HG03025 (cell line): ENCODE measurements around the gene TUBGCP2.

ENCODE experiments used
- ATAC-seq: cut with Tn5 transposase; IDR thresholded peaks from one replicate; pipeline ENCODE4 v1.9.1; 2021; ENCODE audit warnings: mild to moderate bottlenecking, moderate library complexity; ENCODE audit not compliant: unreplicated experiment, low FRiP score

TUBGCP2 gene

GRCh38 chr10:133308421-133309099, at the start of gene TUBGCP2, which contains the start of gene ZNF511:
TSS of gene TUBGCP2 (minus strand) at chr10:133308872. CDS start at chr10:133302941, 5,931 bp downstream.
TSS of gene ZNF511 (plus strand) at chr10:133308914. CDS start at chr10:133308944, 30 bp downstream.
- ATAC-seq: peak; percentile 73

- ATAC-seq: peak; percentile 65
Measured at GRCh38 chr10:133357285-133358161, 48.9 kb upstream of the TUBGCP2 start, which contains the start of gene FUOM. TSS of gene FUOM (minus strand) at chr10:133358019. CDS start at chr10:133358007, 12 bp downstream.

- ATAC-seq: peak; percentile 2
Measured at GRCh38 chr10:133356549-133357284, 48.0 kb upstream of the TUBGCP2 start.

- no peak for ATAC-seq
Measured at GRCh38 chr10:133355991-133356390, 47.3 kb upstream of the TUBGCP2 start.

GRCh38 chr10:133355266-133355665, 46.6 kb upstream of the TUBGCP2 start:
- ATAC-seq: no peak

GRCh38 chr10:133354672-133355240, 46.1 kb upstream of the TUBGCP2 start:
- no peak for ATAC-seq

GRCh38 chr10:133353988-133354605, 45.4 kb upstream of the TUBGCP2 start:
- ATAC-seq: no peak

GRCh38 chr10:133353202-133353959, 44.7 kb upstream of the TUBGCP2 start:
- no peak for ATAC-seq

GRCh38 chr10:133351408-133352318, 43.0 kb upstream of the TUBGCP2 start:
- no peak for ATAC-seq

- no peak for ATAC-seq
Measured at GRCh38 chr10:133350950-133351329, 42.3 kb upstream of the TUBGCP2 start.

GRCh38 chr10:133350283-133350949, 41.7 kb upstream of the TUBGCP2 start:
- ATAC-seq: no peak

GRCh38 chr10:133349577-133350011, 40.9 kb upstream of the TUBGCP2 start:
- no peak for ATAC-seq

GRCh38 chr10:133349160-133349568, 40.5 kb upstream of the TUBGCP2 start:
- no peak for ATAC-seq

GRCh38 chr10:133347710-133348517, 39.2 kb upstream of the TUBGCP2 start:
- no peak for ATAC-seq

- no peak for ATAC-seq
Measured at GRCh38 chr10:133346413-133346812, 37.7 kb upstream of the TUBGCP2 start.

GRCh38 chr10:133344236-133344635, 35.6 kb upstream of the TUBGCP2 start:
- ATAC-seq: no peak

GRCh38 chr10:133343558-133343957, 34.9 kb upstream of the TUBGCP2 start:
- ATAC-seq: no peak
